Medulla oblongata (tissue), 1 donor: Measurements from ENCODE around the gene CST9.

Experiments
- DNase-seq: peaks from one replicate; pipeline ENCODE4 v3.0.0-alpha.2; 2015; ENCODE audit errors: extremely low spot score

Gene CST9, protein sequence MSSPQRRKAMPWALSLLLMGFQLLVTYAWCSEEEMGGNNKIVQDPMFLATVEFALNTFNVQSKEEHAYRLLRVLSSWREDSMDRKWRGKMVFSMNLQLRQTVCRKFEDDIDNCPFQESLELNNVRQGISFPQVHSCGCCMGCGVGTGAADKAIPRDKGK

DNA sequence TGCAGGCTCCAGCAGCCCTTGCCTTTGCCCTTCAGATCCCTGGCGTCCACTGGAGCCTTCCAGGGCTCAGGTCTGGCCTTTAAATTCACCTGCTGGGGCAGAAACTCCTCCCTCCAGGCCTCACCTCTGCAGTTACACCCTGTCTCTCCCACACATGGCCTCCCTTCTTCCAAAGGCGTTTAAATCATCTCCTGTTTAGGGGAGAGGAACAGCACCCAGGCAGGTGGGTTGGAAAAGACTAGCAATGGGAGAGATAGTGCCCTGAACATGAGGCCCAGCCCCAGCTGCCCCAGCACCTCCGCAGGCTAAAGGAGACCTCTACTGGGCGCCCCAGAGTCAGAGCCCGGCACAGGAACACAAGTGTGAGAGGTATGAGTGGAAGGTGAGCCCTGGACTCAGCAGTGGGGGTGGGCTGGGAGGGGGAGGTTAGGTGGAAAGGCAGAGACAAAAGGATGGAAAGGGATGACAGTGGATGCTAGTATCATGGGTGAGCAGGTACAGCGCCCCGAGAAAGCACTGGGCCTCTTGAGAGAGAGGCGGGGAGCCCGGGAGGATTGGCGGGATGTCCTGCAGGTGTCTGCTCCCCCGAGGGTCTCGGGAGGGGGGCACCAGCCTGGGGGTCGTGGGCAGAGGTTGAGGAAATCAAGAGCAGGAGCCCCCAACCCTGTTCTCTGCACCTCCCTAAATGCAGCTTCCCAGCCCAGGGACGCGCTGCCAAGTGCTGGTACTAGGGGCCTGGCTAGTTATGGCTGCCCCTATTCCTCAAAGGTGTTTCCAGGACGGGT lies at the start of gene CST9:
Gene CST9 (minus strand): TSS at position 51 of the 785 bp plus-strand sequence. CDS start 53 bp downstream, outside the sequence.
- no peak for DNase-seq

DNA sequence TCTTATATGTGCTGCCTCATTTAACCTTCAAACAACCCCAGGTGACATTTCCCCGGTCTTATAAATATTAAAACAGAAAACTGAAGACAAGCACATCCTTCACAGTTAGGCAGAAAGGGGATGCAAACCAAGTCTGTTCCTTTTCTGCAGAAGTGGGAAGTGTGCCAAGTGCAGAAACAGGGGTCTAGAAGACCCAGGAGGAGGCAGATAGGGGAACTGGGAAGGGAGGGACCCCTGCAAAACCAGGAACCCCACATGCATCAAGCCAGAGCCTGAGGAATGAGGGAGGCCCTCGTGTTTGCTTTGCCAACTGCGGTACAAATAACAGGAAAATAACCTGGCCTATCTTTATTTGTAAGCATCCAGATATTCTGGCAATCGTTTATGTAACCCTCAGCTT lies 49.0 kb upstream of the CST9 start:
- DNase-seq, result peak; percentile 52

DNA sequence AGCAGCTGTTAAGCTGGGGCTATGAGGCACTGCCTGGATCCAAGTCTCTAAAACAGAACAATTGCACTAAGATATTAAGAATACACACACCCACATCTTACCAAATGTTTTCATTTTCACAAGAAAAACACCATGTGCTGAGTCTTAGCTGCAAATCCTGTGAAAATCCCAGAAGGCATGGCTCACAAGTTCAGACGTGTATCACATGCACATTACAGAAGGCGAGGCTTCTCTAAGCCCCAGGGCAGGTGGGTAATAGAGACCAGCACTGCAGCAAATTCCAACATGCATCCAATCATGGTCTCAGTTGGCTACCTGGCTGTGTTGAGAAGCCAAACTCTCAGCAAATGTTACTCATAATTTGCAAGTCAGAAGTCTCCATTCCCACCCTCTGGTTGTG lies 48.3 kb upstream of the CST9 start:
- no peak for DNase-seq

DNA sequence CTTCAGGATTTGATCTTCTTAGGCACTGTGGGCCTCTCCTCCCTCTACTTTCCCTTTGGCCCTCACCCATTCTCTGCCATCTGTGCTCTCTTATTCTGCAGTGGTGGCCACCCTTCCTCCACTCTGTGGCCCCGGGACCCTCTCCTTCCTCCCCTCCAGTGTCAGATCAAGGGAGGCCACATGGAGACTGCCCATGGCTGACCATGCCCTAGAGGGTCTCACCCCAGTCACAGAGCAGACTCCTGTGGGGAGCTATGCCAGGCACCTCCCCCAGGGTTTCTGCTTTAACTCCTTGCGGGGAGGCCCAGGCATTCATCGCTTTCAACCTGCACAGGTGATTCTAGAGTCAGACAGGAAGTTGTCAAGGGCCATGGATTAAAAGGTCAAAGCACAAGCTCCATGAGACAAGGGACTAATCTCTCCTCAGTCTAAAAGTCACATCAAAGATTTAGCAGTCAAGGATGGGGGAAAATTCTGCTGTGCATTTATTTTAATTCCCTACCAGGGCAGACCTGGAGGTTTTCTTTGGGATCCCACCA lies 47.8 kb upstream of the CST9 start:
- DNase-seq, result no peak

DNA sequence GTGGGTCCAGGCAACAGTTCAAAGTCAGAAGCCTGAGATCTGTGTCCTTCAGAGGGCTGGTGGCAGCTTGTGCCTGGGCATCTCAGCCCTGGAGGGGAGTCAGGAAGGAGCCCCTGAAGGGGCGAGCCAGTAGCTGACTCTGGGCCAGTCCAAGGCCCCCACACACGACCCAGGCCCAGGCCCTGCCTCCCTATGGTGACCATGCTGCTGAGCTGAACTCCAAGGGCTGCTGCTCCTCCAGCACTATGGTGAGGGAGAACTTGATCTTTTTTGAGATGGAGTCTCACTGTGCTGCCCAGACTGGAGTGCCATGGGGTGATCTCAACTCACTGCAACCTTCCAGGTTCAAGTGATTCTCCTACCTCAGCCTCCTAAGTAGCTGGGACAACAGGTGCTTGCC lies 47.2 kb upstream of the CST9 start:
- no peak for DNase-seq

DNA sequence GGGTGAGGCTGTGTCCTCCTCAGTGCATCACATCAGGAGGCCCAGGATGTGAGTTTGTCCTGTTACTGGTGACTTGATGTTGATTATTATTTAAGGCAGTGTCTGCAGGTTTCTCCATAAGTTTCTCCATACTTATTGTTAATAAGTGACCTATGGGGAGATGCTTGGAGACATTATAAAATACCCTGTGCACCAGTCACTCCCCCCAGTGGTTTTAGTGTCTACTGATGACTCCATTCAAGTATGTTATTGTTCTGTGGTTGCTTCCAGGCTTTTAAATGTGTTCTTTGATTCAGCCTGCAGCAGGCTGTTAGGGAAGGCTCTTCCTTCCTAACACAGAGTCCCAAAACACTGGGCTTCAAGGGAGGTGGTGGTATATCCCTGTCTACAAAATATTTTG lies 46.7 kb upstream of the CST9 start:
- no peak for DNase-seq

DNA sequence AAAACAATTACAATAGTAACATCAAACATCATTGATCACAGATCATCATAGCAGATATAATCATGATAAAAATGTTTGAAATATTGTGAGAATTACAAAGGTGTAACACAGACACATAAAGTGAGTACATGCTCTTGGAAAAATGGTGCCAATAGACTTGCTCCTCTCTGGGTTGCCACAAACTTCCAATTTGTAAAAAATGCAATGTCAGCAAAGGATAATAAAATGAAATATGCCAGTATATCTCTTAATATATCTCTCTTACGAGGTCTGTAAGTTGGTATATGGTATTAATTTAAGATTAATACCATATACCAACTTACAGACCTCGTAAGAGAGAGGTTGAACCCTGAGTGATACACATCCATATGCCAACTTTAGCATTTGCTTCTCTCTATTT lies 45.4 kb upstream of the CST9 start:
- DNase-seq, result no peak

DNA sequence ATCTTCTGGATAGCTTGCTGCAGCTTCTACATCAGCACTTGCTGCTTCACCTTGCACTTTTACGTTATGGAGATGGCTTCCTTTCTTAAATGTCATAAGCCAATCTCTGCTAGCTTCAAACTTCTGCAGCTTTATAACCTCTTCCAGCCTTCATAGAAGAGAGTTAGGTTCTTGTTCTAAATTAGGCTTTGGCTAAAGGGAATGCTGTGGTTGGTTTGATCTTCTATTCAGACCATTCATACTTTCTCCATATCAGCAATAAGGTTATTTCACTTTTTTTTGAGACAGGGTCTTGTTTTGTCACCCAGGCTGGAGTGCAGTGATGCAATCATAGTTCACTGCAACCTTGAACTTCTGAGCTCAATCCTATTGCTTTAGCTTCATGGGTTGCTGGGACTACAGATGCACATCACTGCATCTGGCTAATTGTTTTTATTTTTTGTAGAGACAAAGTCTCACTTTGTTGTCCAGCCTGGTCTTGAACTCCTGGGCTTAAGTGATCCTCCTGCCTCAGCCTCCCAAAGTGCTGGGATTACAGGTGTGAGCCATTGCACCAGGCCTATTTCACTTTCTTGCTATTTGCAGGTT lies 44.2 kb upstream of the CST9 start:
- no peak for DNase-seq

DNA sequence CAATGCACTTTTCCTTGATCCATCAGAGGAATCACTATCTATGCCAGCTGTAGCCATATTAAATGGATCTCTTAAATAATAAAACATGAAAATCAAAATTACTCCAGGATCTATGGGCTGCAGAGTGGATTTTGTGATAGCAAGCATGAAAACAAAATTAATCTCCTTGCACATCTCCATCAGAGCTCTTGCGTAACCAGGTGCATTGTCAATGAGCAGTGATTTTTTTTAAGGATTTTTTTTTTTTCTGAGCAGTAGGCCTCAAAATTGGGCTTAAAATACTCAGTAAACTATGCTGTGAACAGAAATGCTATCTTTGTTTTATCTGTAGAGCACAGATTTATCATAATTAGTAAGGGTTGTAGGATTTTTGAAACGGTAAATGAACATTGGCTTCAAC lies 43.5 kb upstream of the CST9 start:
- DNase-seq, result no peak

DNA sequence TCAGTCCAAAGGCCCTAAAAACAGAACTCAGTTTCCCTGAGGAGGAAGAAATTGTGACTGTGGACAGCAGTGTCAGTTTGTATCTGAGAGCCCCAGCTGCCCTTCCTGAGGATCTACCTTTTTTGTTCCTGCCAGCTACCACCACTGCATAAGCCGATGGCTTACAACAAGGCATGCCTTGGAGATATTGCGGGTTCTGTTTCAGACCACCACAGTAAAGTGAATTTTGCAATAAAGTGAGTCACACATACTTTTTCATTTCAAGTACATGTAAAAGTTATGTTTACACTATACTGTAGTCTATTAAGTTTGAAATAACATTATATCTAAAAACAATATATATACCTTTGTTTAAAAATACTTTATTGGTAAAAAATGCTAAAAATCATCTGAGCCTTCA lies 41.6 kb upstream of the CST9 start:
- no peak for DNase-seq

DNA sequence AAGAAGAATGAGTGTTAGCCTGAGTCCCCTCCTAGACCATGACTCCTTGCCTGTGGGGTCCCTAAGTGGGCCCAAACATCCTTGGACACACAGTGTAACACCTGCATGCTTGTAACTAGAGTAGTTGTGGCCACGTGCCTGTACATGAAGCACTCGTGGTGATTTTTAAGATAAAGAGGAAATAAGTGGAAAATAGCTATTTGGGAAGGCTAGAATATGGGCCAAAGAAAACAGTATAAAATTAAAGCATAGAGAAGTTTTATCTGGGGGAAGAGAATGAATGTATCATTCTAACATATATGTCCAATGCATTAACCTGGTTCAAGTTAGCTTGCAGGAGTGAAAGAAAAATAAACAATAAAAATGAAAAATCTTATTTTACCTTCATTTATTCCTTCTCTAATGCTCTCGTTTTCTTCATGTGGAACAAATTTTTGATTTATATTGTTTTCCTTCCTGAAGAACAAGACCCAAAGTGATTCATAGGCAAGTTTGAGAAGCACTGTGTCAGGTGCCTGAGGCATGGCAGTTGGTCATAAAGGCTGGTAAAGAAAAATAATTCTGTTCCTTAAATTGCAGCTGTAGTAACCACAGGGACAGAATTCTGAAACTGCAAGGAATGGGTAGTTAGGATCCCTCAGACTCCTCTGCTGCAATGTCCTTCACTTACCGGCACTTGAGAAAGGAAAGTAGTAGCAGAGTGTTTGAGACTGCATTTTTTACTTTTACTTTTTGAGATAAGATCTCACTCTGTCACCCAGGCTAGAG lies 40.6 kb upstream of the CST9 start:
- DNase-seq, result no peak

DNA sequence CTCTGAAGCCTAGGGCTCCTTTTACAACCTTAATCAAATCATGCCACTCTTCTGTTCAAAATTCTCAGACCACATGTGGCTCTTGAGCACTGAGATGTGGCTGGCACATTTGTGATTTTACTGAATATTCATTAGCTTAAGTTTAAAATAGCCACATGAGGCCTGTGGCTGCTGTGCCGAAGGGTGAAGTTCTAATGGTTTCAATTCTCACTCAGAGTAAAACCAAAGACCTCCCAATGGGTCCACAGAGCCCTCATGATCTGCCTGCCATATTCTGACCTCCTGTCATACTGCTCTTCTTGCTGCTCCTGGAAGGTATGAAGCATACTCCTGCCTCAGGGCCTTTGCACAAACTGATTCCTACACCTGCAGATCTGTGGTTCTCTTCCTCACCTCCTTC lies 39.9 kb upstream of the CST9 start:
- DNase-seq, result no peak

DNA sequence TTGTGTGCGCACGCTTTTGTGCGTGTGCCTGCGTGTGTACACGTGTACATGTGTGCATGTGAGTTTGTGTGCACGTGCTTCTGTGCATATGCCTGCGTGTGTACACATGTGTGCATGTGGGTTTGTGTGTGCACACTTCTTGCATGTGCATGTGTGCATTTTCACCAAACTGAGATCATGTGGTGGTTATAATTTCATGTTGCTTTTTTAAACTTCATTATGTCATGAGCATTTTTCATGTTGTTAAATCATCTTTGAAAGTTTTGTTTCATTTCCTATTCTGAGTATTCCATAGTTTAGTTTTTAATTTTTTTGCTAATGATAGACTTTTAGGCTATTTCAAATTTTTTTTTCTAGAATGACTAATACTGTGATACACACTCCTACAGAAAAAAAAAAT lies 38.4 kb upstream of the CST9 start:
- no peak for DNase-seq

DNA sequence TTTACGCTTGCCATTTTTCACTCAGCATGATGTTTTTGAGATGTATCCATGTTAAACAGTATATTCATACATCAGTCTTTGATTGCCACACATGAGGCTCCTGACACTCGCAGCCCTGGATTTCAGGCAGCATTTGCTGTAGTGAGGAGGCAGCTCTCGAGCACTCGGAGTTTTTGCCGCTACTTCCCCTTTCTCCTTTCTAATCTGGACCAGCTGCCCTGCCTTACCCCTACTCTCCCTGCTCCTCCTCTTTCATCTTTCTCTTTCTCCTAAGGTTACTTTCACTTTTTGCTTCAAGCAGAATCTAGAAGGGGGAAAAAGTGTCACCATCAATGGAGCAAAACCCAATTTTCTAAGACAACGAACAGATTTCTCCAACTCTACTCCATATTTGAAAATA lies 37.9 kb upstream of the CST9 start:
- peak; percentile 48 for DNase-seq

DNA sequence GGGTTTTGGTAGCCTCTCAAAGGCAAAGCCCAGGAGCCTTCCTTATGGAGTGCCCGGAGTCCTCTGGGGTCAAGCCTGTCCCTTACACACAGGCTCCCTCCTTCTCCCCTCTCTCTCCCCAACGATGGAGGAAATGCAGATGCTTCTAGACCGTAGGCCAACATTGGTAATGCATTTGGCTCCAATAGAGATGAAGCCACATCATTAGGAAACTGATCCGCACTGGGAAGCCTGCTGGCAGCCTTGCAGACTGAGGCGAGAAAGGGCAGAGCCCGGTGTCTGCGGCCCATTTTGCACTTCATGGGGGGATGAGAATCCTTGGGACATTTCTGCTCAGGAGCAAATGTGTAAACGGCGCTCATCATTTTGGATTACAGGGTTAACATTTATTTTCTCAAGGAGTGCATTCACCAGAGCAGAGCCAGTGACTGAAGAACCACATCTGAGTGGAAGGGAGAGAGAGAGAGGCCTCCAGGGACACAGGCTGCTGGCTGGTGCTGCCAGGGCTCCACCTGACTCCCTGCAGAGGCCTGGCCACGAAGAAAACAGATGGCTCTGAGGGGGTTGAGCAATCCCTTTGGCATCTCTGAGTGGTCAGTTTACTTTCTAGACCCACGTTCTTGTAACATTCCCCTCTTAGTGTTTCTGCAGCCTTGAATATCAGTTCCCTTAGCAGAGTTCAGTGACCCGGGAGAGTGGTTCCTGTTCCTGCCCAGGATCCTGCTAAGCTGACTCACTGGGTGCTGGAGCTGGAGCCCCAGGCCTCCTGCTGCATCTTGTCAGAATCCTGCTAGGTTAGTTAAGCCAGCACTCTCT lies 36.4 kb upstream of the CST9 start:
- DNase-seq, result peak; percentile 54

DNA sequence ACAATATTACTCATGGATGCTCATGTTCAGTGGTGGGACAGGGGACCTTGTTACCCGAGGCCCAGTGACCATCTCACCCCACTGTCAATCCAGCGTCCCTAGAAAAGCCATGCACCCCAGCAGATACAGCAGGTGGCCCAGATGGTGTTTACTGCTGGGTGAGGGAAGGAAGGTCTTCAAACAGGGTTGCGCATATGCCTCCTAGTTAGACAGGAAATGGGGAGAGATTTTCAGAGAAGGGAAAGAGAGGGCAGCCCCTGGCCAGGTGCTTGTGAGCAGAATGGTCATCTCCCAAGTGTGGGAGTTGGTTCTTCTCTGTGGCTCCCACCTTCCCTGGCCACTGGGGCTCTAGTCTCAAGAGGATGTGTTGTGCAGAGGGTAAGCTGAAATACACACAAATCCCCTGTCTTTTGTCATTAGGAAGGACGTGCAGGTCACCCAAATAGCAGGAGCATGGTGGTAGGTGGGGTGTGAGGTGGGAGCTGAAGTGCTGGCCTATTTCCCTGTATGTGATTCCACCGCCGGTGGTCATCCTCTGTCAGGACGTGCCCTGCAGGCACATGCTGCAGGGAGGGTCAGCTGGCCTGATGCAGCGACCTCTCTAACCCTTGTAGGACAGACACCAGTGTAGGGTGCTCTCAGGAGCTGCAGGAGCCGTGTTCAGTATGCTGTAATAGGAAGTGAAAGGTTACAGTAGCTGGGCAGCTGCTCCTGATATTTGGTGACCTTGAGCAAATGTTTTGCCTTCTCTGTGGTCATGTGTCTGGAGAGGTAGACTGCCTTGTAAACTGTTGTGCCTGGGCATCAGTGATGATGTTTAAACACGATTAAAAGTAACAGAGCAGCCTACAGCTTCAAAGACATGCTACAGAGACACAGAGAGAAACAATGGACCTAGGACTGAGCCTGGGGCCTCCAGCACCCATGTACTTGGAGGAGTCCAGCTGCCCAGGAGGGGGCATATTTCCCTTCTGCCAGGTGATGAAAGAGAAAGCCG lies 35.3 kb upstream of the CST9 start:
- DNase-seq, result no peak

DNA sequence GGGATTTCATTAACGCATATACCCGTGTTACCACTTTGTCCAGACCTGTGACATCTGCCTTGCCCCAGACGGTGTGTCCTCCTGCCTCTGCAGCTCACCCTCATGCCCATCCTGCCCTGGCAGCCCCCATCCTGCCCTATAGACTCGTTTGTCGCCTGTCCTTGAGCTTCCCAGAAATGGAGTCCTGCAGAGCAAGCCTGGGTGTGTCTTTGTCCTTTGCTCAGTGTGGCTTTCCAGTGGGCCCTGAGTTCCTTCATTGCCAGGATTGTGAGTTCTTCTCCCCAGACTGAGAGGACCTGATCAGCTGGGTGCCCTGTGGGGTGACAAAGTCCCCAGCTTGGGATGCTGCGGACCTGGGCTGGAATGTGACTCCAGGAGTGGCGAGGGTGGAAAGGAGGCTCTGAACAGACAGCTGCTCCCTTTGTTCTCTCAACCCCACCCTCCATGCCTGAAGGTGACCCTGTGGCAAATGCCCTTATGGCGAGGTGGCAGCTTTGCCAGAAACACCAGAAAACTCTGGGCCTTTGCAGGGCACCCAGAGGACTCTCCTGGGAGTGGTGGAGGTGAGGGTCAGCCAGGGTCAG lies 34.4 kb upstream of the CST9 start:
- no peak for DNase-seq

DNA sequence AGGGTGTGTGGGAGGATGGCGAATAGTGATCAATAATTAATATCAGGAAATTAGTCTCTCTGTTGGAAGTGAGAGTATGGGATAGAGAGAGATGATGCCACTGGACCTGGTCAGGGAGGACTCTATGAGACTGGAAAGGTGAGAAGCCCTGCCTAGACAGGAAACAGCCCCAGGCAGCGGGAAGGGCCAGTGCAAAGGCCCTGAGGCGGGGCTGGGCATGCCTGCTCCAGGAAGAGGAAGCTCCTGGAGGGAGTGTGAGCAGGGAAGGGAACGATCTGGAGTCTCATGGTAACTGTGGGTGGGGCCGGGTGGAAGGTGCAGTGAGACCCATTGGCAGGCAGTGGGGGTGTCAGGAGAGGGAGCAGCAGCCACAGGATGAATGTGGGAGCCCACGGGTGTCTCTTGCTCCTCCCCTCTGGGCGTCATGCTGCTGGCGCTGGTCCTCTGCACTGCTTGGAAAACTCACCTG lies 33.8 kb upstream of the CST9 start:
- DNase-seq, result no peak

DNA sequence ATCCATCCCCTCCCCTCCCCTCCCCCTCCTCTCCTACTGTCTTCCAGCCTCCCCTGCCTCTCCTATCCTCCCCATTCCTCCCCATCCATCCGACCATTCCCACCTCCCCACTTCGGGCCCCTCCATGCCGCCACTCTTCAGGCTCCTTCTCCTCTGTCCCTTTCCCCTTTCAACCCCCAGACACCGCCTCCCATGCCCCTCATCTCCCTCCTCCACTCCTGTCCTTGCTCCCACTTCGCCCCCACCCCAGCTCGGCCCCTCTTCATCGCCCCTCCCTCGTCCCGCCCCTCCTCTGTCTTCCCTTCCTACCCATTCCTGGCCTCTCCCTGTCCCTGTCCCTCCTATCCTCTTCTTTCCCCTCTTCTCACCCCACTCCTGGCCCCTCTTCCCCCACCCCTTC lies 32.6 kb upstream of the CST9 start:
- no peak for DNase-seq
